Measurements from ENCODE around the gene CCDC85B.

GRCh38 chr11:65854852-65855837 lies 35.3 kb upstream of the CCDC85B start:
- TF ChIP-seq SUZ12 (IDR thresholded peaks at IDR 0.05; ENCODE audit: extremely low read depth, insufficient read depth, insufficient read length): no peak
- TF ChIP-seq YY1 (IDR thresholded peaks at IDR 0.05; ENCODE audit: insufficient read depth, insufficient read length): no peak
